Stimulated activated CD4-positive, alpha-beta T cell treated with anti-CD3 and anti-CD28 coated beads, Interleukin-15, amount 100 ng/mL, for 1 hour (primary cell): Measurements from ENCODE around the gene ZSWIM4.
A peak's percentile ranks its signal among the peaks of the same experiment; 100 is the strongest.

Experiments used
- DNase-seq, 2 donors: peaks; one replicate each; pipeline ENCODE4 v3.0.0-alpha.2; 2020; ENCODE audit warnings: low read depth in 1 of 2, low spot score in 1 of 2

Gene ZSWIM4

GRCh38 chr19:13834244-13835069 is 39.2 kb downstream of the ZSWIM4 start:
- DNase-seq, result no peak

- no peak for DNase-seq
Observed at GRCh38 chr19:13835791-13836723, 40.8 kb downstream of the ZSWIM4 start.

- DNase-seq, result no peak
Observed at GRCh38 chr19:13838435-13839129, 43.3 kb downstream of the ZSWIM4 start.

DNA sequence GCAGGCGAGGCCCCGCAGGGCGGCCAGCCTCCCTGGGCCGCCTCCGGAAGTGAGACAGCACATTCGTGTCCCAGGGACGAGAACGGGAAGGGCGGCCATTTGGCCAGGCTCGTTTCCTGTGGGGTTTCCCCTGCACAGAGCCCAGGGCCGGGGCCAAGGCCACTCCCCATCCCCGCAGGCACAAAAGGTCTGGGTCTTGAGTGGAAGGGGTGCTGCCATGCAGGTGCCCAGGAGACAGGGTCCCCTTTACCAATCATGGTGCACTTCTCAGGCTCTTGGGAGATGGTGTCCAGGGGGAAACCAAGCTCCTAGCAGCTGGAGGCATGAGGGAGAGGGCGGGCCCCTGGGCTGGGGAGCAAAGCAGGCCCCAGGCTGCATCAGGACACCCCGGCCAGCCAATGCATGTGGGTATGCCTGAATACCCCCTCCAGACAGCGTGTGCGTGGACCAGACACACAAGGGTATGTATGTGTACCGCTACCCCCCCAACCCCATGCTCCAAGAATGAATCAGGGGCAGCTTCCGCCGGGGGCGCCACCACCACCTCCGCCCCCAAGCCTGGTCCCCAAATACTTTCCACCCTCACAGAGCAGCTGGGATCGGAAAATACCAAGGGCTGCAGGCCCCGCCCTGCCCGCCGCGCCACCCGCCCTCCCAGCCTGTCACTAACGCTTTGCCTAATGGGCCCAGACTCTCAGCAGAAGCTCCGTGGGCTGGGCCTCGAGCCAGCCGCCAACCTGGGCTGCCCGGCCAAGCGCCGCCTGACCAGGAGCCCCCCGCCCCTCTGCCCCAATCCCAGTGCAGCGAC is 44.1 kb downstream of the ZSWIM4 start:
- DNase-seq, result peak; percentile 79 to 81

GRCh38 chr19:13839938-13840304 is 44.7 kb downstream of the ZSWIM4 start:
- DNase-seq, result peak in 1 of 2 donors; percentile 42

DNA sequence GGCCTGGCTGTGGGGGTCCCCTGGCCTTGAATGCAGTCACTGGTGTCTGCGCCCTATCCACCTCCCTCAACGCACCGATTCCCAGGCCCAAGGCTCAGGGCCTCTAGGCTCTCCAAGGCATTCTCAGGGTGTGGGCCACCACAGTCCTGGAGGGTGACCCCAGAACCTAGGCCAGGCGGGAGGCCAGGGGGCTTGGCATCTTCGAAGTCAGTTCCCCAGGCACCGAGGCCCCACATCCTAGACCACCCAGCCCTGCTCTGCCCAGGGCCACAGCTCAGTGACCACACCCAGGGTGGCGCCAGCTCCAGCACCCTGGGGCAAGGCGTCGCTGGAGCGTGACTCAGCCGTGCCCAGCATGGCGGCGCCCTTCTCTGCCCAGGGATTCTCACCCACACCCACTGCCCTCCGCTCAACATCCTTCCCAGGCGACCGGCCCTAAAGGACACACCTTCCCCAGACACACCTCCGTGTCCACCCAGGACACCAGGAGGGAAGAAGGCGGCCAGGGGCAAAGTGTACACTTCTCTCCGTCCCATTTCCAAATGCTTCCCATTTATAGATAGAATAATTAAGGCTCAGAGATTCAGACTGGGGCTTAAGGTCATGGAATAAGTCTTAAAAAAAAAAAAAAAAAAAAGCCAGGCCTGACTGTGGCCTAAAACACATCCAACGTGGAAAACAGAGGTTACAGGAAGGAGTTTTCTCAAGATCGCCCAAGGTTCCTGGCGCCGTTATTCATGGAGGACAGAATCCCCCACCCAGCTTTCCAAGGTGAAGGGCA is 45.3 kb downstream of the ZSWIM4 start:
- DNase-seq, result no peak

GRCh38 chr19:13841086-13841961 is 46.1 kb downstream of the ZSWIM4 start:
- DNase-seq, result no peak

- DNase-seq, result no peak
Observed at GRCh38 chr19:13841962-13842290, 46.7 kb downstream of the ZSWIM4 start.

- DNase-seq, result peak in 1 of 2 donors; percentile 65
Observed at GRCh38 chr19:13842291-13843103, 47.3 kb downstream of the ZSWIM4 start.

DNA sequence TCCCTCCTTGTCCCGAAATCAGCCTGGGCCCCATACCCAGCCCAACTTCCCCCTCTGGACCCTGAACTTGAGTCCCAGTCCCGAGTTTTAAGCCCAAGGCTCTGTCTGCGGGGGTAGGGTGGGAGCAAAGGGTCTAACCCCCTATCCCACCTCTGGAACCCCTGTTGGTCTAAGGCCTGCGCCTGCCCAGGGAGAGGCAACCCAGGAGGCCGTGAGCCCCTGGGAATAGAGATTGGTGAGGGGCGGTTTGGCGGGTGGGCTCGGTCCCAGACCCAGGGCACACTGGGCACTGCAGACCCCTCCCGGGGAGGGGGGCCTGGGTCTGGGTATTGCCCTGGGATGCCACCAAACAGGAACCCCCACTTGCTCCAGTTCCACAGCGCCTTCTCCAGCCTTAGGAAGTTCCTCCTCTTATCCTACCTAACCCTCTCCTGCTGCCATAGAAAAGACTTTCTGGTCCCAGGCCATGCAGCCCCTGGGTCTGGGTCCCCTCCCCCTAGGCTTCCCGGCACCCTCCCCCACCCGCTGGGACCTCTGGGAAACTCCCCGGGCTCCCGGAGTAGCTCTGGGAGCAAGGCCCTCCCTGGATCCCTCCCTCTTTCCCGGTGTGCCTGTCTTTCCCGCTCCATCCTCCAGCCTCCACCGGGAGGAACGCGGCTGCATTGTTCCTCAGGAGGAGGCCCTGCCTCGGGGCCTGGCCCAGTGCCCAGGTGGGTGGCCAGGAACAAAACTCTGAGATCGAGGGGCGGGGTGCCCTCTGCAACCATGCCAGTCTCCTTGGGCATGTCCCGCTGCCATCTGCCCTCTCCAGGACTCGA is 48.1 kb downstream of the ZSWIM4 start:
- no peak for DNase-seq

GRCh38 chr19:13844130-13844631 is 48.9 kb downstream of the ZSWIM4 start:
- no peak for DNase-seq

GRCh38 chr19:13846557-13847406 is 51.5 kb downstream of the ZSWIM4 start:
- DNase-seq, result peak; percentile 75 to 93

DNA sequence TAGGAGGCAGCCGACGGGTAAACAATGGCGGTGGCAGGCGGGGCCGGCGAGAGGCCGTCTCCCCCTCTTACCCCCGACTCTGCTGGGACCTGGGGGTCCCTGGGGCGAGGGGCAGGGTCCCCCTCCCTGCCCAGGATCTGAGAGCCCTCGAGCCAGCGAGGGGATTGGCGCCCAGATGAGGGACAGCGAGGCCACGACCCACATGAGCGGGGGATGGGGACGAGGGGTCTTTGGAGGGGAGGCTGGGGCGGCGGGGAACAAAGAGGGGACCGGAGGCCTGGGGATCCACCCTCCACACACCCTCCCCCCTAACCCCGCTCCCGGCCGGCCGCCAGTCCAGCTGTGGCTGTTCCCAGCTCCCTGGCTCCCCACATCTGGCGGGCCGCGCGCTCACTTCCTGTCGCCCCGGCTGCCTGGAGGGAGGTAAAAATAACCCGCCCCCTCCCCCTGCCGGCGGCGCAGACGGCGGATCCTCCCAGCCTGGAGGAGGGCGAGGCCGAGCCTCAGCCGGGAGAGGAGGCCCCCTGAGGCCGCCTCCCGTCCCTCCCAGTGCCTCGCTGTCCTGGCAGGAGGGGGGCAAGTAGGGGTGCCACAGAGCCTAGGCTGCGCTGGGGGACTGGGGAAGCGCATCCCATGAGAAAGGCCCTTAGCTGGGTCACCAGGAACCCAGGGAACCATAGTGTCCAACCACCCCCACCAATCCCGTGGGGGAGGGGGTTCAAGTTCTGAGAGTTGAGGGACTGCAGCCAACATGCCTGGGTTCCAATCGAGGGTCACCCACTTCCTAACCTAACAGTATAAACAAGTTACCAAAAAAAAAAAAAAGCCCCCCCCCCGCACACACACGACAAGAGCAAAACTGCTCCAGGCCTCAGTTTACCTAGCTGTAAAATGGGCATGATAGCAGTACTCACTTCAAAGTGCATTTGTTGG is 52.4 kb downstream of the ZSWIM4 start:
- DNase-seq, result peak; percentile 56 to 76

- DNase-seq, result no peak
Observed at GRCh38 chr19:13848340-13848677, 53.1 kb downstream of the ZSWIM4 start.
